SKM-1 (cell line): ENCODE results near the gene CD37.

Experiments used
- DNase-seq: peaks from one replicate; lab custom pipeline; 2025; ENCODE audit not compliant: unreplicated experiment; lab: John Stamatoyannopoulos, UW

CD37 gene

DNA sequence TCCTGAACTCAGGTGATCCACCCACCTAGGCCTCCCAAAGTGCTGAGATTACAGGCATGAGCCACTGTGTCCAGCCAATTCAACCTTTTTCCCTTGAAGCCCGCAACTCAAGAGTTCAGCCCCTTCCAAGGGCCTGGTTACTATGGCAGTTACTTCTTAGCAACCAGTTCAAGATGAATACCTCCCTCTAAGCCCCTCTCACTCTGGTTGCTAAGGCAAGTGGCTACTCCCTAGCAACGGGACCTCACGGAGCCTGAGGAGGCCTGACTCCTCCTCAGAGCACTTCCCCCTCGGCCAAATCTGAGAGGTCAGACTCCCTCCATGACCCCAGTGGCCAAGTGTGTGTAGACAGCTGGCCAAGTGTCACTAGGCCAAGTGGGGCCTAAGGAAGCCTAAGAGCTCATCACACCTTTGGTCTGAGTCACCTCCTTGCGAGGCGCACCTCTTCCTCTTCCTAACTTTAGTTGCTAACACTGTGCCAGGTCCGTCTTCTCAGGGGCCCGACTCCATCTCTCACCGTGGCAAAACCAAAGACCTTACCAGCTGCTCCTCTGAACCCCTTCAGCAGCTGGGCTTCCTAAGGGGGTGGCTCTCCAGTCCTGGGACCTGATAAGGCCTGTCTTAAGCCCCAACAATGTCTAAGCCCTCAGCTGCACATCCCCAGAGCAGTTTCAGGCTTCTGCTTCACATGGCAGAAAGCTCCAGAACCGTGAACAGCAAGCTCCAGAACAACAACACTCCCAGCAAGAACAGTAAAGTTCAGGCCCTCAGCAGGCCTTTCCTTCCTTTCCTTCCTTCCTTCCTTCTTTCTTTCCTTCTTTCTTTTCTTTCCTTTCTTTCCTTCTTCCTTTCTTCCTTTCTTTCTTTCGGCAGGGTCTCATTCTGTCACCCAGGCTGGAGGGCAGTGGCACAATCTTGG lies 9.6 kb downstream of the CD37 start:
- DNase-seq = no peak

- no peak for DNase-seq
These were observed 12.0 kb downstream of the CD37 start for GRCh38 chr19:49347191-49347590.

GRCh38 chr19:49347835-49348234 lies 12.6 kb downstream of the CD37 start:
- DNase-seq = no peak

GRCh38 chr19:49348305-49349189 lies 13.3 kb downstream of the CD37 start:
- DNase-seq = no peak

DNA sequence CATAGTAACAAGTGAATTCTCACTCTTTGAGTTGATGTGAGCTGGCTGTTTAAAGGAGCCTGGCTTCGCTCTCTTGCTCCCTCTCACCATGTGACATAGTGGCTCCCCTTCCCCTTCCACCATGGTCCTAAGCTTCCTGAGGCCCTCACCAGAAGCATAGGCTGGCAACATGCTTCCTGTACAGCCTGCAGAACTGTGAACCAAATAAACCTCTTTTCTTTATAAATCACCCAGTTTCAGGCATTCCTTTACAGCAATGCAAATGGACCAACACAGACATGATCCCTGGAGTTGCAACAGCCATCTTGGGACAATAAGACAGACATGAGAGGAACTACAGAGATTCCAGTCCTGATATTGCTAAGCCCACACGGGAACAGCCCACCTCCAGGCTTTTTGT lies 14.4 kb downstream of the CD37 start:
- no peak for DNase-seq

DNA sequence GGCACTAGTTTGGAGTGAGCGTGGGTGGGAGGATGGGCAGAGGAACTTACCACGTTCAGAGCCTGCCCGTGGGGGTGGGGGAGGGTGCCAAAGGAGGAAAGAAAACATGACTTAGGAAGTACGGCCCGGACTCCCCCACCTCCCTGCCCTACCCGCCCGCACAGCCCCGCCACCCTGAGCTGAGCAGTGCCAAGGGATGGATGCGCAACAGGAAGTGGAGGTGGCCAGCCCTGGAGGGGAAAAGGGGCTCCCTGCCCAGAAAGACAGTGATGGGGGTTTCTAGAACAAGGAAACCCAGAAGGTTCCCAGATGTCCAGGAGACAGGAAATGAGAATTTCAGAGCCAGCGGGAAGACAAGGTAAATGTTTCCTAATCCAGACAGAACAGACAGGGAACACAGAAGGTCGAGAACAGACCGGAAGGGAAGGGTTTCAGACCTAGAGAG lies 20.7 kb downstream of the CD37 start:
- no peak for DNase-seq

GRCh38 chr19:49356382-49356781 lies 21.2 kb downstream of the CD37 start:
- no peak for DNase-seq

DNA sequence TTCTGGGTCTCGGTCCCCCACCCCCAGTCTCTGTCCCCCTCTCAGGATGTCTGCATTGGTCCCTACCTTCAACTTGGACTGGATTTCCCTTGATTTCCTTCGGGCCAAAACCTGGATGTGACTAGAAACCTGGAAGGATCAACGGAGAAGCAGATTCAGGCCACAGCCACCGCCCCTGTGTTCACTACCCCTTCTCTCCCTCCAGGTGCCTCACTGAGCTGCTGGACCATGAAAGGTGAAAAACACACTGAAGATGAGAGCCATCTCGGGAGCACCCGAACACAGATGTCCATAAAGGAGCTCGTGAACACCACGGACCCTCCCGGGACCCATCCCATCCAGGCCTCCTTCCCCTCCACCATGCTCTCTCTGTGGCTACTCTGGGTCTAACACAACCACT lies 22.0 kb downstream of the CD37 start:
- no peak for DNase-seq

DNA sequence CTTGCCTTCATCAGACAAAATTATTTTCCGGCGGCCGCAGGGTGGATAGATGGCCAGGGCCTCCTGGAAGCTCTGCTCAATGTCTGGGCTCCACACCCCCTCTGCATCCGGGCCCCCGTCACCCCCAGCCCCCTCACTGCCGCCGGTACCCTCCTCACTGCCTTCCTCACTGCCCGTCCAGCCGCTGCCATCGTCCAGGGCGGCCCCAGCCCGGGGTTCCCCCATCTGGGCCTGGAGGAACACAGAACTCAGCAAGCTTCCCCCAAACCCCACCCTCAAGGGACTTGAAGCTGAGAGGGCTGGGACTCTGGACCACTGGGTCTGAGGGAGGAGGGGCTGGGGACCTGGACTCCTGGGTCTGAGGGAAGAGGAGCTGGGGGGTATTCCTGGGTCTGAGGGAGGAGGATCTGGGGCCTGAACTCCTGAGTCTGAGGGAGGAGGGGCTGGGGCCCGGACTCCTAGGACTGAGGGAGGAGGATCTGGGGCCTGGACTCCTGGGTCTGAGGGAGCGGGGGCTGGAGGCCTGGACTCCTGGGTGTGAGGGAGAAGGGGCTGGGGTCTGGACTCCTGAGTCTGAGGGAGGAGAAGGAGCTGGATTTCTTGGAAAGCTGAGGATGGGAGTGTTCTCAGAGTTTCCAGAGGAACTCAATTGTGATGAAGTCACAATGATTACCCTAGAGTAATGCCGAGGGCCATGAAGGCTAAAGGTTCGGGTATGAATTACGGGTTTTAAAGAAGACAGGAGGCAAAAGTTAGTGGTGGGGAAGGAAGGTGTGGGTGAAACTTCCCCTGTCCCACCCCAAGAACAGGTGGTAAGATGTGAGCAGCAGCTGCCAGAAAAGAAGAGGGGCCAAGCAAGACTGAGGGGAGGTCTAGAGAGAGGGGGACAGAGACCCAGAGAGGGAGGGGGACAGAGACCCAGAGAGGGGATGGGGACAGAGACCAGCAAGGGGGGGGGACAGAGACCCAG lies 24.9 kb downstream of the CD37 start:
- no peak for DNase-seq

DNA sequence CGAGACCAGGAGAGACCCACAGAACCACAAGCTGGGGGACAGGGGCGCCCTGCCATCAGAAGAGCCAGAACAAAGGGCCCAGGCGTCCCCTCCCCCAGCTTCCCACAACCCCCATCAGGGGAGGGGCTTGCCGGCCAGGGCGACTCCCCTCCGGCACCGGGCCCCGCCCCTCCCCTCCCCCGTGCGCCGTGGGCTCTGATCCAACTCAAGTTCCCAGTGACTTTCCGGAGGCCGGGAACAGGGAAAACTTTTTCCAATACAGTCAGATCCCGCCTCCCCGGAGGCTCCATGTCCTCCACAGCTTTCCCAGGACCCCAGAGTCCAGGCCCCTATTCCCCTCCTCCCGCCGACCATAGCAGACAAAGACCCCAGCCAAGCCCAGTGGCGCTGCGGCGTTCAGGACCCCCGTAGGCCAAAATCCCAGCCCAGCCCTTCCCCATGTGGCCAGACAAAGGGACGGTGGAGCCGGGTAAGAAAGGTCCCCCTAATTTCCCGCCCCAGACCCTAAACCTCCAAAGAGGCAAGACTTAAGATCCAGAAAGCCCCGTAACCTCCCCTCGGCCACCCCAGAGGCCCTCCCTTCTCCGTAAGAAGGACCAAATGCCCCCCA lies 26.3 kb downstream of the CD37 start:
- no peak for DNase-seq

DNA sequence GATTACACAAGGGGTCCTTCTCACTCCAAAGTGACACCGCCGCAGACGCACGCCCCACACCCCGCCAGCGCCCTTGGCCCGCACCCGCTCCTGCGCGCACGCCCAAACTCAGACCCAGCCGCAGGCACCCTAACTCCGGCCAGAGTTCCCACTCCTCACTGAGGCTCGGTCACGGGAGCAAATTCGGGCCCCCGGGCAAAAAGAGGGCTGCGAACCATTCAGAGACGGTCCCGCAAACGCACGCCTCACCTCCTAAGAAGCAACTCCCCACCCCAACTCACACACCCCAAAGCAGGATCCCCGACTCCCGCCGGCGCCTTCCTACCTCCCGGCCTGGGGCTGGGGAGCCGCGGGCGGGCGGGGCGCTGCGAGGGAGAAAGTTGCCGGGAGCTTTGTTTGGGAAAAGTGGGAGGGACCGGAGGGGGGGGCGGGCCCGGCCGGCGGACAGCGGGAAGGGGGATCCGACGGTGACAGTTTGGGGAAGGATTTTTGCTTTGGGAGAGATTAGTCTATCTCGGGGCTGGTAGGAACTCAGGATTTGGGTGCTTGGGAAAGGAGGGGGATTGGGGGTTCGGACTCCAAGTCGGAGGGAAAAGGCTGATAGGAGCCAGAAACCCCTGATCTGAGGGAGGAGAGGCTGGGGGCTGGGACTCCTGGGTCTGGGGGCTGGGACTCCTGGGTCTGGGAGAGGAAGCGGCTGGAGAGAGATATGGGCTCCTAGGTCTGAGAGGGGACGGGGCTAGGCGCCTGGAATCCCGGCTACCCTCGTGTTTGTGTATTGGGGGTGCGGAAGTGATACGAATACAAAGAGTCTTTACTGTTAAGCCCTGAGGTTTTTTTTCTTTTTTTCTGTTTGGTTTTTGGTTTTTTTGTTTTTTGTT lies 27.1 kb downstream of the CD37 start, which contains the start of gene TEAD2:
Gene TEAD2, minus strand, starts transcription at position 369 of the 881 bp plus-strand sequence. CDS start 2,341 bp downstream, outside the sequence.
- DNase-seq = no peak

DNA sequence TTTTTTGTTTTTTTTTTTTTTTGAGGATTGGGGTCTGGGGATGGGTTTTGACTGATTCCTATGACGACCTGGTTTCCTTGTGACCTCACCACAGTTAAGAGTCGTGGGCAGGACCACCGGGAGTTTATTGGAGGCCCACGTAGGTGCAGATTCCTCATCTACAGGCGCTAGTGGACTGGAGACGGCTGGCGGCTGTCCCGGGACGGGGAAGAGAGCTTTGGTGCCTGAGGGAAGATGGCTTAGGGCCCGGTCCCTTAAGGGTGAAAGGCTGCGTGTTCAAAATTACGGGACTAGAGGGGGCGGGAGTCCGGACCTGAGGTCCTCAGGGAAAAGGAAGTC lies 27.7 kb downstream of the CD37 start:
- DNase-seq = no peak

DNA sequence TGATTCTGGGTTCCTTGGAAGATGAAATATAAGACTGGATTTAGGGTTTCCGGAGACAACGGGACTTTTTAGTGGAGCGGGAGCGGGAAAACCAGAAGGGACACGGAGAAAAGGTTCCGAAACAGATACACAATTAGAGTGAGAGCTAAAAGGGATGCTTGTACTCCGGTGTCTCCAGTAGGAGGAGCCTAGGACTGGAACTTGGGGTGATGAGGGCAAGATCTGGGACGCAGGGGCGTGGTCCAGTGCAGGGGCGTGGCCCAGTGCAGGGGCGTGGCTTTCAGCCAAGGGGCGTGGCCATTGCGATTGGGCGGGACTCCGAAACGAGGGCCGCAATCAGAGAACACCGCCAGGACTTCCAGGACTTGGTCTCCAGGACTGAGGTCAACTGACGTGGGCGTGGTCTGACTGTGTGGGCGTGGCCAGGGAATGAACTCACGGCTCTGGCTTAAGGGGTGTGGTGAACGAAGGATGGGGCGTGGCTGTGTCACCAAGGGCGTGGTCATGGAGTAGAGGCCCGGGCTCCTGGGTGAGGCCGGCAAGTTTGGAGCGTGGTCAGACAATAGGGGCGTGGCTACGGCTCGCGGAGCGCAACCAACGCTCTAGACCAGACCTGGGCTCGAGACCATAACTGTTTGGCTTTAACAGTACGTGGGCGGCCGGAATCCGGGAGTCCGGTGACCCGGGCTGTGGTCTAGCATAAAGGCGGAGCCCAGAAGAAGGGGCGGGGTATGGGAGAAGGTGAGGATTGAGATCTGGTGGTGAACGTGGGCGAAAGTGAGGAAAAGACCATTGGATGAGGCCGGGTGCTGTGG lies 28.3 kb downstream of the CD37 start, which contains the start of gene DKKL1:
Gene DKKL1, plus strand, starts transcription at position 610 of the 815 bp plus-strand sequence. Its CDS starts 122 bp downstream, at position 732.
- peak; percentile 68 for DNase-seq

DNA sequence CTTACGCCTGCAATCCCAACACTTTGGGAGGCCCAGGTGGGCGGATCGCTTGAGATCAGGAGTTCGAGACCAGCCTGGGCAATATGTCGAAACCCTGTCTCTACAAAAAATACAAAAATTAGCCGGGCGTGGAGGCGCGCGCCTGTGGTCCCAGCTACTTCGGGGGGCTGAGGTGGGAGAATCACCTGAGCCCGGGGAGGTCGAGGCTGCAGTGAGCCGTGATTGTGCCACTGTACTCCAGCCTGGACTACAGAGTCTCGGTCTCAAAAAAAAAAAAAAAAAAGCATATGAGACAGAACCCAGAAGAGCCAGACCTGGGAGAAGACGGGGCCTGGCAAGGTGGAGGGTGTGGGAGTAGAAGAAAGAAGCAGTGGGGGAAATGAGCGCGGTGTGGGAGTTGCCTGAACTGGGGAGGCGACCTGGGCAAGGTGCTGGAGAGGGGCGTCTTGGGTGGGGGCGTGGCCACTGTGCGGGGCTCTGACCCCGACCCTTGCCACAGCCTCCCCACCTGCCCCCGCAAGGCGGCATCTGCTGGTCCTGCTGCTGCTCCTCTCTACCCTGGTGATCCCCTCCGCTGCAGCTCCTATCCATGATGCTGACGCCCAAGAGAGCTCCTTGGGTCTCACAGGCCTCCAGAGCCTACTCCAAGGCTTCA lies 29.0 kb downstream of the CD37 start:
- DNase-seq = no peak

GRCh38 chr19:49366110-49366509 lies 30.9 kb downstream of the CD37 start:
- DNase-seq = no peak

DNA sequence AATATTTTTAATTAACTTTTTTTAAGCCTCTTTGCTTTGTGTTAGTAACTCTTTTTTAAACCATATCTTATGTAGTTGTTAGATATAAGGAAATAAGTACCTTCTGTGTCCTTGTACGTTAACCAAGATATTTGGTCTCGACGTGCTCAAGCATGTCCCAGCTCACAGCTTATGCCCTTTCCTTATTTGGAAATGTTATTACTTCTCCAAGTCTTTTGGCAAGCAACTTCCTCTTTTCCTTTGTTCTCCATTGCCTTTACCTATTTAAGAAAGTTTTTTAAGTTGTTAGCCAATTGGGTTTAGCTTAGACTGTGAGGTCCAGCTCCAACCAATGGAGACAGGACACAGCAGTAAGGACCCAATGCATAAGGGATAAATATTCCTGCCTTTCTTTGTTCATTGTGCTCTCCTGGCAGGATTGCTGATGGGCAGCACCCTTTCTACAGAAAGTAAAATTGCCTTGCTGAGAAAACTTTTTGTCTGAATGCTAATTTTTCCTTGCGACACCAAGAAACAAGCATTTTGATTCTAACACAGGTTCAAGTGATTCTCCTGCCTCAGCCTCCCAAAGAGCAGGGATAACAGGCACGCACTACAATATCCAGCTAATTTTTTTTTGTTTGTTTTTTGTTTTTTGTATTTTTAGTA lies 33.6 kb downstream of the CD37 start:
- peak; percentile 72 for DNase-seq

DNA sequence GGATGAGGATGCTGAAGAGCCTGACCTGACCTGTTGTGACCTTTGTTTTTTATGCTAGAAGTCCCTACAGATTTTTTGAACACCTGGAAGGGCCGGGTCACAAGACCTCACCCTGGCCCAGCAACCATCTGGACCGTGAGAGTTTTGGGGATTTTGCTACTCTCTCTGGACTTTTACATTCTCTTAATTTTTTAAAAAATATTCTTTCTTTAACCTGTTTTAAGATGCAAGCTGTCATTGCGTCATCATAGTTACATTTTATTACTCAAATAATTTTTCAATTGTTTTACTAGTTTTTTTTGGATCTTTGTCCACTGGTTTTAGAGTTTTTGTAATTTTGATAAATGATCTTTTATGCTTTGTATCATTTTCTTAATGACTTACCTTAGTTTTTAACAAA lies 36.0 kb downstream of the CD37 start:
- DNase-seq = no peak
